Measurements from ENCODE around the gene FSTL4.

The FSTL4 gene

DNA sequence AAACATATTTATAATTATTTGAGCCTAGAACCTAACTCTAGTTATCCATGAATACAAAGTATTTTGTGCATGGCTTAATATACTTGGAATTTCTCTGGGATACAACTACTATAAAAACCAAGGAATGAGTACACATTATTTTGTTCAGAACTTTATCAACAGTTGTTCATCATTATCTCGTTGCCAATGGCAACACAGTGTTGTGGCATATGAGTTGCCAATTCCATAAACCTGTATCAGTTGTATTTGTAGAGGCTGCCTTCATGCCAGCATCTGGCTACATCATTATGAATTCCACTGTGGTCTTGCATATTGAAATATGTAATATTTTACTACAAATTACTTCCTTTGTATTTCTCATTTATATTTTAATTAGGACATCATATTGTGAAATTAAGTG lies 250.4 kb downstream of the FSTL4 start:
- no peak for DNase-seq

DNA sequence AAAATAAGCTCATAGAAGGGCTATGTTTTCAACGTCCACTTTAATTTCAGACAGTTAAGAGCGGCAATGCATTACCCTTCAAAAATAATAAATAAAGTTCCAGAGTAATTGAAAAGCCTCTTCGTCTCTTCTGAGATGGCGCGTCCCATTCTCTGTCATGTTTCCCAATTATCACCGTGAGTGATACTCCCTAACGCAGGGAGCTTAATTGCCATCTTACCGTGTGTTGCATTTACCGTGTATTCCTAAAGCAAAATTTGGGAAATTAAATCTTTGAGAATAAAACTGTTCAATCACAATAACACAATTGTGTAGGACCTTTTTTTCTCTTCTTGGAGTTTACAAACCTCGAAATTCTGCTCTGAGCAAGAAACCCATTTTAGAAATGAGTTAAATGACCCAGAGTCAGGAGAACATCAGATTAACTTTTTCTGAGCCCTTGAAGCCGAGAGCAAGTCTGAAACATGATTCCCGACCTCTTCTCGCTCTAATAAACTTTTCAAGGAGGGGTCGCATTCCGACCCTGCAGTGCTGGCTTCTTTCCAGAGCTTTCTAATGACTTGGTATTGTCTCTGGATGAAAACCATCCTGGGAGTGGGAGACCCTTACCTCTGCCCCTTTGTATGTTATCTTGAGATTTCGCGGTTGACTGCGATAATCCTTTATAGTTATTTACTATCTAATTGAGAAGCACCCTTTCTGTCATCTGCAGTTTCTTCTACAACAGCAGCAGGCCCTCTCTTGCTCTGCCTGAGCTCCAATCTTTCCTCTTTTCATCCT lies 251.5 kb downstream of the FSTL4 start:
- no peak for DNase-seq

DNA sequence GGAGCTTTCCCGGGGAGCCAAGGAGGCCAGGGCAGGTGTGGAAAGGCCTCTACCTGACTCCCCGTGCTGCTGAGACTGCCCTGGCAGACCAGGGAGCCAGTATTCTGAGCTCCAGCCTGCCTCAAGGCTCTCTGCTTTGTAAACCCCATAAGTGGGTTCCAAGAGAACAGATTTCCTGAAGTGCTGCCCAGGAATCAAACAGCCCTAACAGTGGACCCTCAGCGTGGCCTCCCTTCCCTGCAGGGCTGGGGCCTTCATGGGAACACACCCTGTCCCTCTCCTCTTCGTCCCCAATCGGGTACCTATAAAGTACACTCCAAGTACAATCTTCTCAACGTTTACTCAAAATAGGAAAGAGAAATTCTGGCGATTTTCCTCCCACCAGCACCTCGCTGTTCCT lies 252.5 kb downstream of the FSTL4 start:
- no peak for DNase-seq

GRCh38 chr5:133358271-133358670 lies 254.1 kb downstream of the FSTL4 start:
- DNase-seq: no peak

GRCh38 chr5:133357758-133358157 lies 254.6 kb downstream of the FSTL4 start:
- no peak for DNase-seq

DNA sequence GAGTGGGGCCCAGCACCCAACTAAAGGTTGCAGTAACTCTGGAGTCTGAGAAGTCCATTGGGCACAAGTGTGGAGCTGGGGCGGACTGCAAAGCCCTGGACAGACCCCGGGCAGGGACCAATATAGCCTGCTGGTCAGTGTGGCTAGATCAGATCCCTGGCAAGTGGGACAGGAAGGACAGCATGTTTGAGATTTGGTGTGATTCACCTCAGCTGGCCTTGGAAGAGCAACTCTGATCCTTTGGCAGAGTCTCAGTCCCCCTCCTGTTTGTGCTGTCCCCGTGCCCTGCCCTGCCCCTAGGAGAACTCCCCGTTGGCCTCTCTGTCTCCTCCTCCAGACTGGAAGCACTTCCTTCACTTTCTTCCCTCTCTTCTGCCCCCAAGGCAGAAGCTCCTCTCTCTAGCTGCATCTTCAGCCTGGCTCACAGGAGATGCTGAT lies 255.3 kb downstream of the FSTL4 start:
- DNase-seq: no peak

DNA sequence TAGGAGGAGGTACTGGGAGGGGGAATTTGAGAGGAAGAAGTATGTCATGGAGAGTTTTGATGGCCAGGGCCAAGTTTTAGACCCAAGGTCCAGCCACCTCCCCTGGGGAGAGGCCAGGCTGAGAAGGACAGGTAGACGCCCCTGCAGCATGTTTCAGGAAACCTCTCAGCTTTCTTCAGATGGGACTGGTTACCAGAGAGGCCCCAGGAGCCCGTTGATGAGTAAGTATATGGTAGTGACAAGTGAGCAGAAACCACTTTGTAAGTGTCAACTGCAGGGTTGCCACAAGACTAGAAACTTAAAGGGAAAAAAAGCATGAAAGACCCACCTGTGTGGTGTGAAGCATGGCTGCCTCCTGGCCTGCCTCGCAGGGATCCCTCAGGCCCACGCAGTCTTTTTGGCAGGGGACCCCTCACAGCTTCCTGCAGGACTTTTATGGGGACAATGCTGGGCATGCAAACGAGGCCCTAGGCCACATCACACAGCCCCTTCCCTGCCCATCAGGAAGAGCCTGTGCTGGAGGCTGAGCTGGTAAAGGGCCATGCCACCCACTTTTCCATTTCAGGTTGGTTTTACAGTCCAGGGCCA lies 255.9 kb downstream of the FSTL4 start:
- DNase-seq: no peak

DNA sequence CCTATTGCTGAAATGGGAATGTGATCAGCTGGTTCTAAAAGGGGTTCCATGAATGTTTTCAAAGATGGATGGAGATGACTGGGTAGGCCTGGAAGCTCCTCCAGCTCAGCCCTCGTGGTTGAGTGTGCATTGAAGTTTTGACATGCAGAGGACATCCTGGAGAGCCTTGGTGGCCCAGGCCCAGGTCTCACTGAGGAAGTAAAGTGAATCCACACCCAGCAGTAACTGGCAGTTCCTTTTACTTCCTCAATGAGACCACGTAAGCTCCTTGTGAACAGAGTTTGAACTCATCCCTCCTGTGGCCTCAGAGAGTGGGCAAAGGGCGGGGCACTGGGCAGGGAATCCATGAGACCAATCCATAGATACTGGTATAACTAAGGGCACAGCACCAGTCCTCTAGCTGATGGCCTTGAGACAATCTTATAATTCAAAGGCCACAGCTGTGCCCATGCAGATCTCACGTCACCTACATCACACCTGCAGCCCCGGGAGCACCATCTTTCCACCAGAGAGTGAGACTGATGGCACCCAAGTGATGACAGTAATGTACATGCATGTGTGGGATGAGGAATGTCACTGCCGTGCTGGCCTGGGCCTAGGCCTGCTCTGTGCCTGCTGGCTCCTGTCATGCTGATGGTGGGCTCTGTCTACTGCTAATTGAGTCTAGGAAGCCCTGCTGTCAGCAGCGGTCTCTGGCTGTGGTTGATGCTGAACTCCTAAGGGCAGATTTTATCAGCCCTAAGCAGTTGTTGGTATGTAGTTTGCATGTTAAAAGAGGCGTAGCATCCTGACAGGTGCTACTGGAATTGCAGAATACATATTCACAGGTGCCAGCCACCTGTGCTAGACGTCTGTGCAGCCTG lies 257.8 kb downstream of the FSTL4 start:
- DNase-seq: no peak

DNA sequence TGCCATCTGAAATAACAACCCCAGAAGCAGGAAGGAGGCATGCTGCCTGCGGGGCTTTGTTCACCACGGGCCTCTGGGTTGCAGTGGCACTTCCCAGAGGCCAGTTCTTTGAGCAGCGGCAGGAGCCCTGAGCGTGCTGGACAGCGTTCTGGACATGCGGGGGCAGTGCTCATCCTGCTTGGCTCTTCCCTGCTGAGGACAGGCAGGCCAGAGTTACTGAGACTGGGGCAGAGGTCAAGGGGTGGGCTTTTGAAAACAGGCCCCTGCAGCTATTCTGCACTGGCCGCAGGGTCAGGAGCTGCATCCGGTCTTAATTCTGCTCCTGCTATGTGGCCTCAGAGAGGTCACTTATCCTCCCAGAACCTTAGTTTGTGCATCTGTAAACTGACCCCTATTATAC lies 258.6 kb downstream of the FSTL4 start:
- no peak for DNase-seq

- no peak for DNase-seq
Measured at GRCh38 chr5:133348406-133348805, 263.9 kb downstream of the FSTL4 start.

DNA sequence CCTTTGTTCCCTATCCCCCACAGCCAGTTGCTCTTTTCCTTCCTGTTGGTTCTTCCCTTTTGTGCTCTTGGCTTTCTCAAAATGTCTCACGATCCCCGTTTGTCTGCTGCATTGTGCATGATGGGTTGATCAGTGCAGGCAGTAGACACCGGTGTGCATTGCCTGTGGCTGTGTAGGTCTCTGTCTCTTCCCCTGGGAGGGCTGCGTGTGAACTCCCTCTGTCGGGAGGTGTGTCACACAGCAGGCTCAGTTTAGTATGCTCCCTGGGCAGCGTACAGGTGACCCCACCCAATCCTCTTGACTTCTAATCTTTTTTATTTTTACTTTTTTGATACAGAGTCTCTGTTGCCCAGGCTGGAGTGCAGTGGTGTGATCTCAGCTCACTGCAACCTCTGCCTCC lies 265.3 kb downstream of the FSTL4 start:
- DNase-seq: no peak

DNA sequence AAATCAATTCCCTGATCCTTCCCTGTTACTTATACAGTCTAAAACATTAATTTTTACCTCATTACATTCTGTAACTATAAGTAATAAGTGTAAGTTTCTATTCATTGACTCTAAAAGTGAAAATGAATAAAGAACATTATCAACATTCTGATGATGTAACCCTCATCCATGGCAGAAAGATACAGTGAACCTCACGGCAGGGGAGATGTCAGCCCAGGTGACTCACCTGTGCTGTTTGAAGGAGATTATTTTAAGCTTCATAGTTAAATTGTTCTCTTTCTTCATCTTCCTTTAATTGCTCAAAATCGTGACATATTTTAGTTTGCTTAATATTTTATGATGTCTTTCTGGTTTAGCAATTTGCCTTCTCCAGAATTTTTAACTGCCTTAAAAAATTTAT lies 268.1 kb downstream of the FSTL4 start:
- no peak for DNase-seq

DNA sequence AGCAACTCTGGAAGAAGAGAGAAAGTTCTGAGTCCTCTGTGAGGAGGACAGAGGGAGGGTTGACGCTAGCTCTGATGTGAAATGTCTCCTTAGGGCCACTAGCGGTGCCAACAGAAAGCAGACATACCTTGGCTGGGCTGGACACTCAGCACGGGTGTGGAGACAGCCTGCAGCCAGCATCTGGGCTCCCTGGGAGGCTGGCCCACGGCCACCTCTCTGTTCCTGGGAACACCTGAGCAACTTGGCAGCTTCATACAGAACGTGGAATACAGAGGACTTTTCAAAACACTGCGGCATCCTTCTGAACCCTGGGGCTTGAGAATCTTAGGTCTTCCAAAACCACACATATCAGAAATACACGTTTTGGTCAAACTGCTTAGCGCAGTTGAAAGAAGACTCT lies 269.1 kb downstream of the FSTL4 start:
- DNase-seq: no peak

GRCh38 chr5:133341915-133342710 lies 270.2 kb downstream of the FSTL4 start:
- DNase-seq: no peak

- no peak for DNase-seq
Measured at GRCh38 chr5:133341296-133341695, 271.0 kb downstream of the FSTL4 start.

DNA sequence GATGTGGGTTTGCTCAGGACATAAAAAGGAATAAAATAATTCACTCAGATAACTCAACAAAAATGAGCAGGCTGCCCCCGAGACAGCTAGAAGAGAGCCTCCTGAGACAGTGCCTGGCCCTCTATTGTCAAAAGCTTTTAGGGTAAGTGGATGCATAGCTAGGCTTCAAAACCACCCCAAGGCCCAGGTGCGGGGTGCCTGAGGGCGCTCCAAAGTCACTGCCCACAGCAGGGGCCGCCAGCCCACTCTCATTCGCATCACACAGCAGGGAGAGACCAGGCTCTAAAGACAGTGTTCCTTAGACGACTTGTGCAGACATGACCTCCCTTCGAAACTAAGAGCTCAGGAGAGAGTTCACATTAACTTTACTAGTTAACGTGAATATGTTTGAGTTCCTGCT lies 271.5 kb downstream of the FSTL4 start:
- DNase-seq: no peak

DNA sequence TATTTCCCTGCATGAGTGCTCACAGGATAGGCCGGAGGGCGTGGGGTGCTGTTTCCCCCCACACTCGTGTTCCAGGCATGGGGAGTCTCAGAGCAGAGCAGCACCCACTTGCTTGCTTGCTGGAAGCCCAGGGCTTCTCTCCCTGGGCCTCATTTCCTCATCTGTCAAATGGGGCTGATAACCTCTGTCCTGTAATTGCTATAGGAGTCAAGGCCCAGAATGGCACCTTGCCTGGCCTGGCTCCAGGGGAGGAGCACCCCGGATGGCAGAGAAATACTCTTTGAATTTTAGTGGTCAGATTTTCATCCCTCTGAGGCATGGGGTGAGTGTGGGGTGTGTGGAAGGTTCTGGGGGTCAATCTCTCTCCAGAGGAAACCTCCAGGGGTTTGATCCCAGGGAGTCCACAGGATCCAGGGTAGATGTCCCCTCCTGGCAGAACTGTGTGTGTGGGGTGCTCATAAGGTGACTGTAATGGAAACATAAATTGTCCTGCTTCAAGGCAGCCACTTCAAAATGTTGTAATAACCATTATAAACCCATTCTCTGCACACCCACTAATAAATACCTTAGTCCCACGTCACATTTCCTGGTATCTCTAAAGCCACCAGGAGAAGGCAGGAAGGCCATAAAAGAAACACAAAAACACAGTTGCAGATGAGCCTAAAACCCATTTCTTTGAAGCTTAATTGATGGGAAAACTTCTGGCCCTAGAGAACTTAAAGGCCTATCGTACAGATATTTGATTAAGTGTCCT lies 272.2 kb downstream of the FSTL4 start:
- DNase-seq: no peak

DNA sequence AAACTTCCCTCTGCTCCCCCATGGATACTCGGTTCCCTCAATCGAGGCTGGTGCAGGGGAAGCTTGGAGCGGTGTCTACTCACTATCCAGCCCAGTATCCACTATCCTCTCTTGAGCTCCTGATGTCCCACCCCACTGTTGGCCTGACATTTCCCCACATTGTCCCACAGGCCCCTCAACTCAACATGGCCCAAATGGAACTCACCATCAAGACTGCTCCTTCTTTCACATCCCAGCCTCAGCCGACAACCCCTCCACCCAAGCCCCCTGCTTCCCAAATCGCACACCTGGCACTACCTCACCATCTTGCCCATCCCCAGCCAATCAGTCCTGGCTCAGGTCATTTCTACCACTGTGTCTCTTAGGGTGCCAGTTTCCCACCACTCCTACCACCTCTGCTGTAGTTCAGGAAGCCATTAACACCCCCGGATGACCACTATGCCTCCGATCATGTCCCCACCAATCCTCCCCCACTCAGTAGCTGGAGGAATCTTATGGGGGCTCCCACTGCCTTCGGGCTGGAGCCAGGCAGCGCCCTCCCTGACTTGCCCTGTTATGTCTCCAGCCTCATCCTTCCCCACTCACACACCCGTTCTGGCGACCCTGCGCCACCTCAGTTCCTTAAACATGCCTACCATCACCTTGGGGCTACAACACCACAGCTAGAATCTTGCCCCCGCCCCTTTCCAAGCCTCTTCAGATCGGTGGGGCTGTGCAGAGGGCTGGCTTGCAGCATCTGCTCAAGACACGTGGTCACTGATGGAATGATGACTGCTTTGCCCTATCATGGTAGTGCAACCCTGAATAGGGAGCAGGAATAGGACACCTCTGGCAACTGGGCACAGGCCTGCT lies 273.6 kb downstream of the FSTL4 start:
- DNase-seq: no peak

GRCh38 chr5:133337795-133338445 lies 274.4 kb downstream of the FSTL4 start:
- no peak for DNase-seq

DNA sequence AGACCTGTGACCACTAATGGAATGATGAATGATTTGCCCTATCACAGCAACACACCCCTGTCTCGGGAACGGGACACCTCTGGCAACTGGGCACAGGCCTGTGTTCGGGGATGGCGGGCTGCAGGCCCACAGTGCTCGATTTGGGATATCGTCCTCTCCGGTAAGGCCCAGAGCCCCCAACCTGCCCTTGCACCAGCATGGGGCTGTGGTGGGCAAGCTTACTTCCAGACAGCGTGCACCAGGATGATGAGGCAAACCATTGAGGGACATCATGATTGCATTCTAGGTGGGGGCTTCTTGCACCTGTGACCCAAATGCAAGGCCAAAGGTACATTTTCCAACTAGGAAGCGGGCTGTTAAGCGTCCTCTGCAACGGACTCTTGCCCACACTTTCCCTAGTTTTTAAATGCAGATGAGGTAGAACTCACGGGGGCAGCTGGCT lies 275.4 kb downstream of the FSTL4 start:
- DNase-seq: no peak

All from activated gamma-delta T cell (primary cell).